Neuronal stem cell (in vitro differentiated cells): Measurements from ENCODE around the gene FLAD1.

Experiments used
- DNase-seq: peaks from one replicate; pipeline ENCODE4 v3.0.0-alpha.2; 2013; ENCODE audit warnings: low spot score
- H2AFZ ChIP-seq: one replicate; pipeline ENCODE4 v1.6.1; 2013; ENCODE audit warnings: mild to moderate bottlenecking, low read length, inconsistent platforms
- H2AK5ac ChIP-seq: 2 replicates; pipeline ENCODE4 v1.6.1; 2013; ENCODE audit warnings: low read depth, mild to moderate bottlenecking, inconsistent platforms, low read length, moderate library complexity, mixed read lengths
- H2BK120ac ChIP-seq: 2 replicates; pipeline ENCODE4 v1.6.1; 2013; ENCODE audit warnings: low read depth, mild to moderate bottlenecking, inconsistent platforms, low read length, moderate library complexity, mixed read lengths
- H2BK12ac ChIP-seq: one replicate; pipeline ENCODE4 v1.6.1; 2013; ENCODE audit warnings: low read length, inconsistent platforms
- H2BK15ac ChIP-seq: 2 replicates; pipeline ENCODE4 v1.6.1; 2013; ENCODE audit warnings: mild to moderate bottlenecking, low read length, inconsistent platforms, mixed read lengths
- H2BK5ac ChIP-seq: one replicate; pipeline ENCODE4 v1.6.1; 2013; ENCODE audit warnings: inconsistent platforms, mild to moderate bottlenecking, low read length, moderate library complexity
- H3K14ac ChIP-seq: one replicate; pipeline ENCODE4 v1.6.1; 2013; ENCODE audit warnings: low read length, inconsistent platforms
- H3K18ac ChIP-seq: 2 replicates; pipeline ENCODE4 v1.6.1; 2013; ENCODE audit warnings: low read length, inconsistent platforms
- H3K23ac ChIP-seq: 2 replicates; pipeline ENCODE4 v1.6.1; 2013; ENCODE audit warnings: low read depth, mild to moderate bottlenecking, mixed read lengths, low read length, inconsistent platforms; ENCODE audit not compliant: poor library complexity
- H3K27ac ChIP-seq: replicated peaks from 3 replicates; pipeline ENCODE4 v1.5.1; 2013; ENCODE audit warnings: low read length, inconsistent platforms
- H3K27me3 ChIP-seq, 3 experiments: 2 replicates each; pipeline ENCODE4 v1.6.1; 2013; ENCODE audit warnings: low read length in 3 of 3, mild to moderate bottlenecking in 2 of 3, inconsistent platforms in 1 of 3, low read depth in 1 of 3, mixed read lengths in 1 of 3, moderate library complexity in 1 of 3; ENCODE audit not compliant: control insufficient read depth in 3 of 3, insufficient read depth in 3 of 3
- H3K36me3 ChIP-seq, 2 donors: replicated peaks in 1 of 2; 2 replicates each; pipeline ENCODE4 v1.6.1; 2013; ENCODE audit warnings: low read length in 2 of 2; ENCODE audit not compliant: control insufficient read depth in 2 of 2, insufficient read depth in 2 of 2
- H3K4ac ChIP-seq: 2 replicates; pipeline ENCODE4 v1.6.1; 2013; ENCODE audit warnings: inconsistent platforms, mild to moderate bottlenecking, low read length, moderate library complexity
- H3K4me1 ChIP-seq, 2 donors: 1 replicate in 1 of 2; 2 replicates in 1 of 2; pipeline ENCODE4 v1.6.1; 2013; ENCODE audit warnings: low read length in 2 of 2, low read depth in 1 of 2; ENCODE audit not compliant: control insufficient read depth in 2 of 2, insufficient read depth in 1 of 2
- H3K4me2 ChIP-seq: one replicate; pipeline ENCODE4 v1.6.1; 2013; ENCODE audit warnings: mild to moderate bottlenecking, low read length, inconsistent platforms; ENCODE audit not compliant: insufficient read depth, poor library complexity, severe bottlenecking
- H3K4me3 ChIP-seq, 2 donors: 2 replicates each; pipeline ENCODE4 v1.5.1; 2013; ENCODE audit warnings: low read length in 2 of 2, mild to moderate bottlenecking in 2 of 2, inconsistent platforms in 1 of 2, moderate library complexity in 1 of 2
- H3K79me1 ChIP-seq: one replicate; pipeline ENCODE4 v1.6.1; 2013; ENCODE audit warnings: low read depth, mild to moderate bottlenecking, inconsistent platforms, low read length, moderate library complexity
- H3K9ac ChIP-seq: one replicate; pipeline ENCODE4 v1.6.1; 2013; ENCODE audit warnings: mild to moderate bottlenecking, low read depth, low read length, inconsistent platforms; ENCODE audit not compliant: poor library complexity
- H3K9me3 ChIP-seq, 2 donors: replicated peaks in 1 of 2; 2 replicates each; pipeline versions ENCODE3 to v1.6.1; 2013; ENCODE audit warnings: low read length in 2 of 2, mild to moderate bottlenecking in 2 of 2, inconsistent platforms in 1 of 2, low read depth in 1 of 2, mixed read lengths in 1 of 2, moderate library complexity in 1 of 2; ENCODE audit not compliant: control insufficient read depth in 2 of 2, insufficient read depth in 1 of 2
- H4K8ac ChIP-seq: one replicate; pipeline ENCODE4 v1.6.1; 2013; ENCODE audit warnings: low read depth, mild to moderate bottlenecking, inconsistent platforms, low read length, moderate library complexity
- H4K91ac ChIP-seq: one replicate; pipeline ENCODE4 v1.6.1; 2013; ENCODE audit warnings: low read length, low read depth, mild to moderate bottlenecking, inconsistent platforms; ENCODE audit not compliant: poor library complexity
- WGBS, 2 donors: extraction: QIAGEN DNeasy Blood & Tissue Kit; methylation state at CpG; one replicate each; pipeline ENCODE4 v1.1.7; 2013; ENCODE audit warnings: missing lambda C conversion rate in 2 of 2, mixed read lengths in 1 of 2; ENCODE audit not compliant: insufficient read length in 2 of 2, insufficient replicate concordance in 1 of 2; ENCODE audit errors: extremely low coverage in 2 of 2; 5-methylcytosine and 5-hydroxymethylcytosine counted together

Gene FLAD1

DNA sequence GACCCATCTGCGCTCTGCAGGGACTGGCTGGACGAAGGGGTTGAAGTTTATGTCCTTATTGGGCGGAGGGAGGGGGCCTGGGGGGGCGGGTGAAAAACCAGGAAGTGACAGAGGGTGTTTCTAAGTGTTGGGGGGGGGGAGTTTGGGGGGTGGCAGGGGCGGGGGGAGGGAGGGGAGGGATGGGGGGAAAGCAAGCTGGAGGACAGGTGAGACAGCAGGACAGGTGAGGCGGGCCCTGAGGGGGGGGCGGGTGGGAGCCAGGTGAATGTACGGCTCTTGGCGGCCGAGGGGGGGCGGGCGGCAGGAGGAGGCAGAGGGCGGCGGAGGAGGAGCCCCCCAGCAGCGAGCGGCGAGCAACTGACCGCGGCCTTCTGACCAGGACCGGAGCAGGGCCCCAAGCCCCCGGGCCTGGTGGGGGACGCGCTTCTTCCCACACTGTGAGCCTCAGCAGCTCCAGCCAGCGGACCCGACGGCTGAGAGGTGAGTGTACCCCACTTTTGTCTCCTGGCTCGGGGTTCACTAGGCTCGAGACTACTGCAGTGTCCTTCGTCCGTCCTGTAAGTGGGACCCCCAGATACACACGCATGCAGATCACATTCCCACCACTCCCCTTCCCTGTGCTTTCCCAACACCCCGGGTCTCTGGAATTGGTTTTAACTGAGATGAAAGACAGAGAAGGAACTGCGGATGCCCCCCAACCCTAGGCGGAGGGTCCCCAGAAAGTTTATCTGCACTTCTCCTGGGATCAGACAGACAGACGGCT is 19.5 kb downstream of the FLAD1 start, which contains the start of gene ZBTB7B:
ZBTB7B (plus strand) TSS at position 339 of the 763 bp plus-strand sequence. CDS start 11,859 bp downstream, outside the sequence.
- Histone ChIP-seq H3K14ac (peak within 1 kb of the TSS; percentile 94), H3K4me3 (peak within 1 kb of the TSS; percentile 89 to 90), H2BK120ac (peak within 1 kb of the TSS; percentile 94), H3K79me1 (peaks cover 12% of the 10 kb centered on the region), H3K27ac (peak within 1 kb of the TSS; percentile 89), H2AK5ac (peak within 1 kb of the TSS; percentile 72), H3K4ac (peak within 1 kb of the TSS; percentile 95), H3K9me3 (no peaks in the 10 kb centered on the region), H2BK12ac (peak within 1 kb of the TSS; percentile 94), H3K18ac (peak within 1 kb of the TSS; percentile 97), H3K4me1 (peaks cover 17 to 19% of the 10 kb centered on the region in 2 donors), H4K91ac (peak within 1 kb of the TSS; percentile 85), H3K27me3 (peaks cover 0 to 2% (median 0%) of the 10 kb centered on the region in 3 experiments), H3K4me2 (peak within 1 kb of the TSS; percentile 99), H3K9ac (peak within 1 kb of the TSS; percentile 85), H2AFZ (peak within 1 kb of the TSS; percentile 97), H3K36me3 (no peaks in the 10 kb centered on the region), H2BK5ac (peak within 1 kb of the TSS; percentile 97), H2BK15ac (peak within 1 kb of the TSS; percentile 69), H4K8ac (no peak within 1 kb of the TSS), H3K23ac (peak within 1 kb of the TSS; percentile 80)
- DNase-seq, result no peak
- no CpG with 5 or more reads among the region's 35 CpGs for WGBS, 2 donors

- peak overlapping the region; percentile 80 for H3K23ac ChIP-seq
- H3K18ac ChIP-seq, result peak overlapping the region; percentile 97
- H3K9me3 ChIP-seq, result no peaks in the 10 kb centered on the region
- DNase-seq, result no peak
- WGBS, 2 donors, result no CpG with 5 or more reads among the region's 37 CpGs
- H2AK5ac ChIP-seq, result peak overlapping the region; percentile 72
- peak overlapping the region; percentile 69 for H2BK15ac ChIP-seq
- H3K9ac ChIP-seq, result peak overlapping the region; percentile 85
- H4K91ac ChIP-seq, result peak overlapping the region; percentile 85
- H2BK12ac ChIP-seq, result no peak overlapping the region
- peak overlapping the region; percentile 99 for H3K4me2 ChIP-seq
- H3K79me1 ChIP-seq, result peaks cover 12% of the 10 kb centered on the region
- peaks cover 18 to 20% of the 10 kb centered on the region in 2 donors for H3K4me1 ChIP-seq
- peak overlapping the region; percentile 97 for H2BK5ac ChIP-seq
- H3K27me3 ChIP-seq, result no peaks in the 10 kb centered on the region
- peak overlapping the region; percentile 94 for H3K14ac ChIP-seq
- peak overlapping the region; percentile 89 to 90 for H3K4me3 ChIP-seq
- H2BK120ac ChIP-seq, result peak overlapping the region; percentile 94
- H3K4ac ChIP-seq, result peak overlapping the region; percentile 95
- H3K36me3 ChIP-seq, result no peaks in the 10 kb centered on the region
- H4K8ac ChIP-seq, result no peak overlapping the region
- H3K27ac ChIP-seq, result peak overlapping the region; percentile 40
- peak overlapping the region; percentile 84 for H2AFZ ChIP-seq
These were observed 20.2 kb downstream of the FLAD1 start for GRCh38 chr1:155003227-155003765.

GRCh38 chr1:155003766-155004351 is 20.7 kb downstream of the FLAD1 start:
- no peak overlapping the region for H4K8ac ChIP-seq
- peak overlapping the region; percentile 84 for H2AFZ ChIP-seq
- H3K4me3 ChIP-seq, result peak overlapping the region; percentile 89 to 90
- no peaks in the 10 kb centered on the region for H3K27me3 ChIP-seq
- no peaks in the 10 kb centered on the region for H3K36me3 ChIP-seq
- peak overlapping the region; percentile 94 for H2BK120ac ChIP-seq
- DNase-seq, result no peak
- H2AK5ac ChIP-seq, result peak overlapping the region; percentile 72
- H3K27ac ChIP-seq, result peak overlapping the region; percentile 40
- H2BK12ac ChIP-seq, result peak overlapping the region; percentile 3
- peak overlapping the region; percentile 97 for H2BK5ac ChIP-seq
- H3K18ac ChIP-seq, result peak overlapping the region; percentile 97
- peak overlapping the region; percentile 99 for H3K4me2 ChIP-seq
- H3K14ac ChIP-seq, result peak overlapping the region; percentile 94
- H4K91ac ChIP-seq, result peak overlapping the region; percentile 85
- peak overlapping the region; percentile 80 for H3K23ac ChIP-seq
- H3K9me3 ChIP-seq, result no peaks in the 10 kb centered on the region
- peaks cover 12% of the 10 kb centered on the region for H3K79me1 ChIP-seq
- H3K9ac ChIP-seq, result peak overlapping the region; percentile 85
- peak overlapping the region; percentile 69 for H2BK15ac ChIP-seq
- peaks cover 22% of the 10 kb centered on the region in 2 donors for H3K4me1 ChIP-seq
- no CpG with 5 or more reads among the region's 34 CpGs for WGBS, 2 donors
- H3K4ac ChIP-seq, result peak overlapping the region; percentile 95
